OCI-LY1 (cell line): ENCODE data around the gene DNAJC24.

Experiments
- EZH2 ChIP-seq: fragments of 200-600 bp; sonication (generic), shearing (Covaris generic); IDR thresholded peaks from 2 replicates; pipeline ENCODE4 v1.8.0; 2017; ENCODE audit warnings: borderline replicate concordance, mixed run types, mild to moderate bottlenecking, antibody characterized with exemption, low read length, moderate library complexity, mixed read lengths
- TF ChIP-seq, protein P1 (sequence below): fragments of 200-600 bp; sonication (generic), shearing (Covaris generic); IDR thresholded peaks from 2 replicates; pipeline ENCODE4 v1.5.1; 2017; ENCODE audit warnings: mild to moderate bottlenecking, antibody characterized with exemption, low read length, moderate library complexity, mixed read lengths

DNA sequence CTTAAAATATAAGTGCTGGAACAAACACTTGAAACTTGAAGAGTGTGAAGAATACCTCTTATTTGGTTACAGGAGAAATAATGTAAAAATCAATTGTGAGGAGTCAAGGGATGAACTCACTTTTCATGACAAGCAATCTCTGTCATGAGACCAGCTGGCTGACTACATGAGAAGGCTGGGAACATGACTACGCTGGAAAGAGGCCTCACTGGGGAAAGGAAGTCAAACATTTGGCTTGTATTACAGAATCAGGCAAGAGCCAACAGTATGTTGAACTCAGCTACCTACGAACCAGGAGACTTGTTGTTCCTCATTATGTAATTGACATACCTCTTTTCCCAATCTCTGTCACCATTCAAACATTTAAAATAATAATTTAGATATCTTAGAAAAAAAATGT, 14.5 kb upstream of the DNAJC24 start:
- TF ChIP-seq, protein P1, sequence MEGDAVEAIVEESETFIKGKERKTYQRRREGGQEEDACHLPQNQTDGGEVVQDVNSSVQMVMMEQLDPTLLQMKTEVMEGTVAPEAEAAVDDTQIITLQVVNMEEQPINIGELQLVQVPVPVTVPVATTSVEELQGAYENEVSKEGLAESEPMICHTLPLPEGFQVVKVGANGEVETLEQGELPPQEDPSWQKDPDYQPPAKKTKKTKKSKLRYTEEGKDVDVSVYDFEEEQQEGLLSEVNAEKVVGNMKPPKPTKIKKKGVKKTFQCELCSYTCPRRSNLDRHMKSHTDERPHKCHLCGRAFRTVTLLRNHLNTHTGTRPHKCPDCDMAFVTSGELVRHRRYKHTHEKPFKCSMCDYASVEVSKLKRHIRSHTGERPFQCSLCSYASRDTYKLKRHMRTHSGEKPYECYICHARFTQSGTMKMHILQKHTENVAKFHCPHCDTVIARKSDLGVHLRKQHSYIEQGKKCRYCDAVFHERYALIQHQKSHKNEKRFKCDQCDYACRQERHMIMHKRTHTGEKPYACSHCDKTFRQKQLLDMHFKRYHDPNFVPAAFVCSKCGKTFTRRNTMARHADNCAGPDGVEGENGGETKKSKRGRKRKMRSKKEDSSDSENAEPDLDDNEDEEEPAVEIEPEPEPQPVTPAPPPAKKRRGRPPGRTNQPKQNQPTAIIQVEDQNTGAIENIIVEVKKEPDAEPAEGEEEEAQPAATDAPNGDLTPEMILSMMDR = no peak
- TF ChIP-seq EZH2 = no peak
